ENCODE data around the gene HSPA4.
A peak's percentile ranks its signal among the peaks of the same experiment; 100 is the strongest.

HSPA4 gene

GRCh38 chr5:133106761-133107572, 55.2 kb downstream of the HSPA4 start:
- Histone ChIP-seq H3K4me3 (ENCODE audit: low read length) (no peak overlapping the region), H3K9ac (ENCODE audit: low read depth, low read length) (no peak overlapping the region), H3K36me3 (ENCODE audit: insufficient read depth, low read length) (peaks cover 34% of the 10 kb centered on the region), H3K27me3 (ENCODE audit: control insufficient read depth, insufficient read depth, low read length) (no peaks in the 10 kb centered on the region), H3K9me3 (replicated peaks; ENCODE audit: low read length) (no peaks in the 10 kb centered on the region), H3K4me1 (ENCODE audit: control insufficient read depth, insufficient read depth, low read length) (no peaks in the 10 kb centered on the region), H3K4me2 (ENCODE audit: low read length) (no peak overlapping the region)

- Histone ChIP-seq H3K9ac (ENCODE audit: low read depth, low read length) (no peak overlapping the region), H3K4me3 (ENCODE audit: low read length) (no peak overlapping the region), H3K4me2 (ENCODE audit: low read length) (no peak overlapping the region), H3K36me3 (ENCODE audit: insufficient read depth, low read length) (peaks cover 23% of the 10 kb centered on the region), H3K27me3 (ENCODE audit: control insufficient read depth, insufficient read depth, low read length) (no peaks in the 10 kb centered on the region), H3K4me1 (ENCODE audit: control insufficient read depth, insufficient read depth, low read length) (peaks cover 4% of the 10 kb centered on the region), H3K9me3 (replicated peaks; ENCODE audit: low read length) (no peaks in the 10 kb centered on the region)
Measured at GRCh38 chr5:133108481-133108921, 56.7 kb downstream of the HSPA4 start.

- Histone ChIP-seq H3K9ac (ENCODE audit: low read depth, low read length) (no peak overlapping the region), H3K27me3 (ENCODE audit: control insufficient read depth, insufficient read depth, low read length) (no peaks in the 10 kb centered on the region), H3K4me3 (ENCODE audit: low read length) (no peak overlapping the region), H3K36me3 (ENCODE audit: insufficient read depth, low read length) (peaks cover 11% of the 10 kb centered on the region), H3K4me2 (ENCODE audit: low read length) (no peak overlapping the region), H3K4me1 (ENCODE audit: control insufficient read depth, insufficient read depth, low read length) (peaks cover 6% of the 10 kb centered on the region), H3K9me3 (replicated peaks; ENCODE audit: low read length) (no peaks in the 10 kb centered on the region)
Measured at GRCh38 chr5:133109655-133110483, 58.1 kb downstream of the HSPA4 start.

- H3K9ac ChIP-seq (ENCODE audit: low read depth, low read length), result no peak overlapping the region
- H3K4me3 ChIP-seq (ENCODE audit: low read length), result no peak overlapping the region
- H3K9me3 ChIP-seq (replicated peaks; ENCODE audit: low read length), result no peaks in the 10 kb centered on the region
- H3K4me1 ChIP-seq (ENCODE audit: control insufficient read depth, insufficient read depth, low read length), result peaks cover 6% of the 10 kb centered on the region
- no peaks in the 10 kb centered on the region for H3K27me3 ChIP-seq (ENCODE audit: control insufficient read depth, insufficient read depth, low read length)
- peaks cover 3% of the 10 kb centered on the region for H3K36me3 ChIP-seq (ENCODE audit: insufficient read depth, low read length)
- no peak overlapping the region for H3K4me2 ChIP-seq (ENCODE audit: low read length)
Measured at GRCh38 chr5:133110709-133111108, 58.9 kb downstream of the HSPA4 start.

- Histone ChIP-seq H3K9me3 (replicated peaks; ENCODE audit: low read length) (no peaks in the 10 kb centered on the region), H3K36me3 (ENCODE audit: insufficient read depth, low read length) (peaks cover 3% of the 10 kb centered on the region), H3K4me2 (ENCODE audit: low read length) (no peak overlapping the region), H3K4me1 (ENCODE audit: control insufficient read depth, insufficient read depth, low read length) (peaks cover 6% of the 10 kb centered on the region), H3K4me3 (ENCODE audit: low read length) (no peak overlapping the region), H3K27me3 (ENCODE audit: control insufficient read depth, insufficient read depth, low read length) (no peaks in the 10 kb centered on the region), H3K9ac (ENCODE audit: low read depth, low read length) (no peak overlapping the region)
Measured at GRCh38 chr5:133111299-133111698, 59.5 kb downstream of the HSPA4 start.

- Histone ChIP-seq H3K36me3 (ENCODE audit: insufficient read depth, low read length) (no peaks in the 10 kb centered on the region), H3K4me1 (ENCODE audit: control insufficient read depth, insufficient read depth, low read length) (peaks cover 6% of the 10 kb centered on the region), H3K9ac (ENCODE audit: low read depth, low read length) (no peak overlapping the region), H3K27me3 (ENCODE audit: control insufficient read depth, insufficient read depth, low read length) (peaks cover 5% of the 10 kb centered on the region), H3K4me2 (ENCODE audit: low read length) (no peak overlapping the region), H3K4me3 (ENCODE audit: low read length) (no peak overlapping the region), H3K9me3 (replicated peaks; ENCODE audit: low read length) (no peaks in the 10 kb centered on the region)
Measured at GRCh38 chr5:133112026-133112660, 60.3 kb downstream of the HSPA4 start.

- Histone ChIP-seq H3K36me3 (ENCODE audit: insufficient read depth, low read length) (no peaks in the 10 kb centered on the region), H3K9ac (ENCODE audit: low read depth, low read length) (no peak overlapping the region), H3K4me1 (ENCODE audit: control insufficient read depth, insufficient read depth, low read length) (peaks cover 6% of the 10 kb centered on the region), H3K27me3 (ENCODE audit: control insufficient read depth, insufficient read depth, low read length) (peaks cover 14% of the 10 kb centered on the region), H3K4me3 (ENCODE audit: low read length) (no peak overlapping the region), H3K4me2 (ENCODE audit: low read length) (peak overlapping the region; percentile 4), H3K9me3 (replicated peaks; ENCODE audit: low read length) (no peaks in the 10 kb centered on the region)
Measured at GRCh38 chr5:133113331-133114061, 61.7 kb downstream of the HSPA4 start.

- H3K9ac ChIP-seq (ENCODE audit: low read depth, low read length), result no peak overlapping the region
- H3K36me3 ChIP-seq (ENCODE audit: insufficient read depth, low read length), result no peaks in the 10 kb centered on the region
- H3K27me3 ChIP-seq (ENCODE audit: control insufficient read depth, insufficient read depth, low read length), result peaks cover 14% of the 10 kb centered on the region
- no peak overlapping the region for H3K4me2 ChIP-seq (ENCODE audit: low read length)
- H3K4me1 ChIP-seq (ENCODE audit: control insufficient read depth, insufficient read depth, low read length), result peaks cover 6% of the 10 kb centered on the region
- H3K9me3 ChIP-seq (replicated peaks; ENCODE audit: low read length), result no peaks in the 10 kb centered on the region
- H3K4me3 ChIP-seq (ENCODE audit: low read length), result no peak overlapping the region
Measured at GRCh38 chr5:133114166-133114932, 62.5 kb downstream of the HSPA4 start.

- peaks cover 6% of the 10 kb centered on the region for H3K4me1 ChIP-seq (ENCODE audit: control insufficient read depth, insufficient read depth, low read length)
- H3K9ac ChIP-seq (ENCODE audit: low read depth, low read length), result no peak overlapping the region
- H3K9me3 ChIP-seq (replicated peaks; ENCODE audit: low read length), result no peaks in the 10 kb centered on the region
- H3K4me3 ChIP-seq (ENCODE audit: low read length), result no peak overlapping the region
- no peak overlapping the region for H3K4me2 ChIP-seq (ENCODE audit: low read length)
- no peaks in the 10 kb centered on the region for H3K36me3 ChIP-seq (ENCODE audit: insufficient read depth, low read length)
- peaks cover 14% of the 10 kb centered on the region for H3K27me3 ChIP-seq (ENCODE audit: control insufficient read depth, insufficient read depth, low read length)
Measured at GRCh38 chr5:133114933-133115310, 63.1 kb downstream of the HSPA4 start.

GRCh38 chr5:133116601-133117000, 64.8 kb downstream of the HSPA4 start:
- peaks cover 6% of the 10 kb centered on the region for H3K4me1 ChIP-seq (ENCODE audit: control insufficient read depth, insufficient read depth, low read length)

More at GRCh38 chr5:133116601-133117000, 64.8 kb downstream of the HSPA4 start:
- Histone ChIP-seq H3K36me3 (ENCODE audit: insufficient read depth, low read length) (no peaks in the 10 kb centered on the region), H3K9me3 (replicated peaks; ENCODE audit: low read length) (no peaks in the 10 kb centered on the region), H3K4me3 (ENCODE audit: low read length) (no peak overlapping the region), H3K27me3 (ENCODE audit: control insufficient read depth, insufficient read depth, low read length) (peaks cover 14% of the 10 kb centered on the region), H3K4me2 (ENCODE audit: low read length) (no peak overlapping the region), H3K9ac (ENCODE audit: low read depth, low read length) (no peak overlapping the region)

All from skeletal muscle satellite cell (primary cell).